ENCODE results near the gene NOLC1.

NOLC1 gene

DNA sequence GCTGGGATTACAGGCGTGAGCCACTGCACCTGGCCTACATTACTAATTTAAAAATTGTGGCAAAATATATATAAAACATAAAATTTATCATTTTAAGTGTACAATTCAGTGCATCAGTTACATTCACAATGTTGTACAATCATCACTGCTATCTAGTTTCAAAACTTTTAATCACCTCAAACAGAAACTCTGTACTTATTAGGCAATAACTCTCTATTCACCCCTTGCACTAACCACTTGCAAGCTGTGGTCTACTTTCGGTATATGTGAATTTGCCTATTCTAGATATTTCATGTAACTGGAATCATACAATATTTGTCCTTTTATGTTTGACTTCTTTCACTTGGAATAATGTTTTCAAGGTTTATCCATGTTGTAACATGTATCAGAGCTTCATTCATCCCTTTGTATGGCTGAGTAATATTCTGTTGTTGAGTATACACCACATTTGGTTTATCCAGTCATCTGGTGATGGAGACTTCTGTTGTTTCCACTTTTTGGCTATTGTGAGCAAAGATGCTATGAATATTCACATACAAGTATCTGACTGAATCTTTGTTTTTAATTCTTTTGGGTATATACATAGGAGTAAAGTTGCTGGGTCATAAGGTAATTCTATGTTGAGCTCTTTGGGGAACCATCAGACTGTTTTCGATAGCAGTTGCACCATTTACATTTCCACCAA, 59.6 kb downstream of the NOLC1 start:
- no peak for DNase-seq
